GM18519 (cell line): ENCODE measurements around the gene CLEC12A.

Experiments used
- ATAC-seq: cut with Tn5 transposase; IDR thresholded peaks from one replicate; pipeline ENCODE4 v1.9.1; 2021; ENCODE audit warnings: mild to moderate bottlenecking, moderate library complexity; ENCODE audit not compliant: unreplicated experiment, low FRiP score

Gene CLEC12A

GRCh38 chr12:10031321-10031720 lies 60.1 kb downstream of the CLEC12A start:
- no peak for ATAC-seq

GRCh38 chr12:10031771-10032175 lies 60.6 kb downstream of the CLEC12A start:
- ATAC-seq = no peak

- no peak for ATAC-seq
Measured at GRCh38 chr12:10033783-10034545, 62.8 kb downstream of the CLEC12A start.
